Measurements from ENCODE around the gene CIT. TPM values are rescaled to one million over a fixed set of nuclear protein-coding genes. Genes with fewer than 3 reads are reported as not detected.

Gene CIT
- total and polyA plus RNA-seq, 4 donors, result 0.31 to 24.7 (median 1.8) TPM

DNA sequence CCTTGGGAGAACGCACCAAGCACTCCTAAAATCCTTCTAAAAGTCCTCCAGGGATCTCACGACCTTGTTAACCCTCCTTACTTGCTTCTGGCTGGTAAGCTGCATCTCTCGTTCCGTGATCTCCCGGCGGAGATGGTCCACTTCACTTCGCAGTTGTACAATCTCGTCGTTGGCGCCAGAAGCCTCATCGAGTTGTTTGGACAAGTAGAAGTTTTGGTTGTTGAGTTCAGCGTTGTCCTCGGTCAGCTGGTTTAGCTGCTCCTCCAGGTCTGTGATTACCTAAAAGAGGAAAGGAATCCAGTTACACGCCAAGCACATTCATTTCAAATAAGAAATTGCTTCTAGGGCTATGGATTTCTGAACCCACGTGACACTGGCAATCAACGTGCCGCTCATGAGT, 142.0 kb downstream of the CIT start:
- Histone ChIP-seq H3K4me3 (ENCODE audit: low read depth in 1 of 3, low read length in 3 of 3) (no peak overlapping the region), H3K4me1 (ENCODE audit: control insufficient read depth in 4 of 4, insufficient read depth in 4 of 4, low read length in 3 of 4) (no peaks in the 10 kb centered on the region), H3K9me3 (ENCODE audit: control insufficient read depth in 4 of 4, low read length in 3 of 4) (no peaks in the 10 kb centered on the region), H3K27me3 (ENCODE audit: control insufficient read depth in 4 of 4, insufficient read depth in 4 of 4, low read length in 3 of 4) (no peaks in the 10 kb centered on the region), H3K36me3 (ENCODE audit: control insufficient read depth in 4 of 4, insufficient read depth in 3 of 4, low read depth in 1 of 4, low read length in 3 of 4) (no peaks in the 10 kb centered on the region), H3K9ac (ENCODE audit: low read depth in 1 of 2, low read length in 2 of 2) (no peak overlapping the region), H3K27ac (ENCODE audit: low read depth in 1 of 2, low read length in 2 of 2) (no peak overlapping the region)
- TF ChIP-seq, protein P1, sequence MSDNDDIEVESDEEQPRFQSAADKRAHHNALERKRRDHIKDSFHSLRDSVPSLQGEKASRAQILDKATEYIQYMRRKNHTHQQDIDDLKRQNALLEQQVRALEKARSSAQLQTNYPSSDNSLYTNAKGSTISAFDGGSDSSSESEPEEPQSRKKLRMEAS (IDR thresholded peaks at IDR 0.05), result no peak
- TF ChIP-seq YY1 (IDR thresholded peaks at IDR 0.05) (no peak), EGR1 (IDR thresholded peaks at IDR 0.05; ENCODE audit: low read depth in 2 of 2) (no peak), SP1 (IDR thresholded peaks at IDR 0.05) (no peak), RAD21 (IDR thresholded peaks at IDR 0.05) (no peak), NR2F2 (IDR thresholded peaks at IDR 0.05) (no peak), HNF4A (conservative IDR thresholded peaks at IDR 0.05) (no peak)
- TF ChIP-seq, protein P2, sequence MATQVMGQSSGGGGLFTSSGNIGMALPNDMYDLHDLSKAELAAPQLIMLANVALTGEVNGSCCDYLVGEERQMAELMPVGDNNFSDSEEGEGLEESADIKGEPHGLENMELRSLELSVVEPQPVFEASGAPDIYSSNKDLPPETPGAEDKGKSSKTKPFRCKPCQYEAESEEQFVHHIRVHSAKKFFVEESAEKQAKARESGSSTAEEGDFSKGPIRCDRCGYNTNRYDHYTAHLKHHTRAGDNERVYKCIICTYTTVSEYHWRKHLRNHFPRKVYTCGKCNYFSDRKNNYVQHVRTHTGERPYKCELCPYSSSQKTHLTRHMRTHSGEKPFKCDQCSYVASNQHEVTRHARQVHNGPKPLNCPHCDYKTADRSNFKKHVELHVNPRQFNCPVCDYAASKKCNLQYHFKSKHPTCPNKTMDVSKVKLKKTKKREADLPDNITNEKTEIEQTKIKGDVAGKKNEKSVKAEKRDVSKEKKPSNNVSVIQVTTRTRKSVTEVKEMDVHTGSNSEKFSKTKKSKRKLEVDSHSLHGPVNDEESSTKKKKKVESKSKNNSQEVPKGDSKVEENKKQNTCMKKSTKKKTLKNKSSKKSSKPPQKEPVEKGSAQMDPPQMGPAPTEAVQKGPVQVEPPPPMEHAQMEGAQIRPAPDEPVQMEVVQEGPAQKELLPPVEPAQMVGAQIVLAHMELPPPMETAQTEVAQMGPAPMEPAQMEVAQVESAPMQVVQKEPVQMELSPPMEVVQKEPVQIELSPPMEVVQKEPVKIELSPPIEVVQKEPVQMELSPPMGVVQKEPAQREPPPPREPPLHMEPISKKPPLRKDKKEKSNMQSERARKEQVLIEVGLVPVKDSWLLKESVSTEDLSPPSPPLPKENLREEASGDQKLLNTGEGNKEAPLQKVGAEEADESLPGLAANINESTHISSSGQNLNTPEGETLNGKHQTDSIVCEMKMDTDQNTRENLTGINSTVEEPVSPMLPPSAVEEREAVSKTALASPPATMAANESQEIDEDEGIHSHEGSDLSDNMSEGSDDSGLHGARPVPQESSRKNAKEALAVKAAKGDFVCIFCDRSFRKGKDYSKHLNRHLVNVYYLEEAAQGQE (IDR thresholded peaks at IDR 0.05), result no peak
- TF ChIP-seq, protein P3, sequence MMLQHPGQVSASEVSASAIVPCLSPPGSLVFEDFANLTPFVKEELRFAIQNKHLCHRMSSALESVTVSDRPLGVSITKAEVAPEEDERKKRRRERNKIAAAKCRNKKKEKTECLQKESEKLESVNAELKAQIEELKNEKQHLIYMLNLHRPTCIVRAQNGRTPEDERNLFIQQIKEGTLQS (IDR thresholded peaks at IDR 0.05), result no peak
- DNase-seq (ENCODE audit: low spot score), result no peak
- WGBS, result 97% methylated on average over 17 of the region's 17 CpGs

DNA sequence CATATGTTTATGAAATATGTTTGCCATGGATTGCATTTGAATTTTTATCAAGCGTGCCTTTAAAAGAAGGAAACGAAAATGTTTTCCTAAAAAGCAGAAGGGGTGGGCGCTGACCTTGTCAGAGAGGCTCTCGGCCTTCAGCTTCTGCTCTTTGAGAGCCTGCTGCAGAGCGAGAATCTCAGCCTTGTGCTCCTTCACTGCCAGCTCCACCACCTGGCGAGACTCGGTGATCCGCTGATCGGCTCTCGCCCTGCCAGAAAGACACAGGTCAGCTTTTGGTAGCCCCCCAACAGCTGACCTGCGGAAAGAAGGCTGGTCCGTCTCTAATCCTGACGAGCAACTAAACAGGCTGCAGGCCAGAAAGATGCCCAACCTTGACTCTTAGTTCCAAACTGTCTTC, 146.7 kb downstream of the CIT start:
- no peak for DNase-seq (ENCODE audit: low spot score)
- Histone ChIP-seq H3K27me3 (ENCODE audit: control insufficient read depth in 4 of 4, insufficient read depth in 4 of 4, low read length in 3 of 4) (no peaks in the 10 kb centered on the region), H3K4me3 (ENCODE audit: low read depth in 1 of 3, low read length in 3 of 3) (no peak overlapping the region), H3K36me3 (ENCODE audit: control insufficient read depth in 4 of 4, insufficient read depth in 3 of 4, low read depth in 1 of 4, low read length in 3 of 4) (no peaks in the 10 kb centered on the region), H3K4me1 (ENCODE audit: control insufficient read depth in 4 of 4, insufficient read depth in 4 of 4, low read length in 3 of 4) (no peaks in the 10 kb centered on the region), H3K9me3 (ENCODE audit: control insufficient read depth in 4 of 4, low read length in 3 of 4) (no peaks in the 10 kb centered on the region), H3K27ac (ENCODE audit: low read depth in 1 of 2, low read length in 2 of 2) (no peak overlapping the region), H3K9ac (ENCODE audit: low read depth in 1 of 2, low read length in 2 of 2) (no peak overlapping the region)
- TF ChIP-seq HNF4G (IDR thresholded peaks at IDR 0.05), result no peak
- TF ChIP-seq, protein P2 (IDR thresholded peaks at IDR 0.05), result no peak
- no peak for TF ChIP-seq GABPA (IDR thresholded peaks at IDR 0.05 in 1 of 2, conservative IDR thresholded peaks at IDR 0.05 in 1 of 2)
- TF ChIP-seq YY1 (IDR thresholded peaks at IDR 0.05), result no peak
- no peak for TF ChIP-seq NR2F2 (IDR thresholded peaks at IDR 0.05)
- TF ChIP-seq, protein P4, sequence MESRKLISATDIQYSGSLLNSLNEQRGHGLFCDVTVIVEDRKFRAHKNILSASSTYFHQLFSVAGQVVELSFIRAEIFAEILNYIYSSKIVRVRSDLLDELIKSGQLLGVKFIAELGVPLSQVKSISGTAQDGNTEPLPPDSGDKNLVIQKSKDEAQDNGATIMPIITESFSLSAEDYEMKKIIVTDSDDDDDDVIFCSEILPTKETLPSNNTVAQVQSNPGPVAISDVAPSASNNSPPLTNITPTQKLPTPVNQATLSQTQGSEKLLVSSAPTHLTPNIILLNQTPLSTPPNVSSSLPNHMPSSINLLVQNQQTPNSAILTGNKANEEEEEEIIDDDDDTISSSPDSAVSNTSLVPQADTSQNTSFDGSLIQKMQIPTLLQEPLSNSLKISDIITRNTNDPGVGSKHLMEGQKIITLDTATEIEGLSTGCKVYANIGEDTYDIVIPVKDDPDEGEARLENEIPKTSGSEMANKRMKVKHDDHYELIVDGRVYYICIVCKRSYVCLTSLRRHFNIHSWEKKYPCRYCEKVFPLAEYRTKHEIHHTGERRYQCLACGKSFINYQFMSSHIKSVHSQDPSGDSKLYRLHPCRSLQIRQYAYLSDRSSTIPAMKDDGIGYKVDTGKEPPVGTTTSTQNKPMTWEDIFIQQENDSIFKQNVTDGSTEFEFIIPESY (IDR thresholded peaks at IDR 0.05), result no peak
- TF ChIP-seq FOXA2 (IDR thresholded peaks at IDR 0.05), result no peak
- TF ChIP-seq, protein P5, sequence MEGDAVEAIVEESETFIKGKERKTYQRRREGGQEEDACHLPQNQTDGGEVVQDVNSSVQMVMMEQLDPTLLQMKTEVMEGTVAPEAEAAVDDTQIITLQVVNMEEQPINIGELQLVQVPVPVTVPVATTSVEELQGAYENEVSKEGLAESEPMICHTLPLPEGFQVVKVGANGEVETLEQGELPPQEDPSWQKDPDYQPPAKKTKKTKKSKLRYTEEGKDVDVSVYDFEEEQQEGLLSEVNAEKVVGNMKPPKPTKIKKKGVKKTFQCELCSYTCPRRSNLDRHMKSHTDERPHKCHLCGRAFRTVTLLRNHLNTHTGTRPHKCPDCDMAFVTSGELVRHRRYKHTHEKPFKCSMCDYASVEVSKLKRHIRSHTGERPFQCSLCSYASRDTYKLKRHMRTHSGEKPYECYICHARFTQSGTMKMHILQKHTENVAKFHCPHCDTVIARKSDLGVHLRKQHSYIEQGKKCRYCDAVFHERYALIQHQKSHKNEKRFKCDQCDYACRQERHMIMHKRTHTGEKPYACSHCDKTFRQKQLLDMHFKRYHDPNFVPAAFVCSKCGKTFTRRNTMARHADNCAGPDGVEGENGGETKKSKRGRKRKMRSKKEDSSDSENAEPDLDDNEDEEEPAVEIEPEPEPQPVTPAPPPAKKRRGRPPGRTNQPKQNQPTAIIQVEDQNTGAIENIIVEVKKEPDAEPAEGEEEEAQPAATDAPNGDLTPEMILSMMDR (IDR thresholded peaks at IDR 0.05; ENCODE audit: low read depth, low read length, missing input control), result no peak
- WGBS, result 94% methylated on average over 13 of the region's 13 CpGs
